H1 (cell line): ENCODE results near the gene PACC1. TPM values are rescaled to one million over a fixed set of nuclear protein-coding genes. Genes with fewer than 3 reads are reported as not detected.

Source experiments
- BACH1 ChIP-seq: IDR thresholded peaks from 2 replicates; pipeline ENCODE4 v1.6.1; 2012; ENCODE audit warnings: low read length, improper control_type of control experiment
- BRCA1 ChIP-seq: IDR thresholded peaks from 2 replicates; pipeline ENCODE4 v1.6.1; 2012; ENCODE audit warnings: low read depth, low read length, improper control_type of control experiment
- CHD2 ChIP-seq: IDR thresholded peaks from 2 replicates; pipeline ENCODE4 v1.6.1; 2012; ENCODE audit warnings: low read length, improper control_type of control experiment
- FOSL1 ChIP-seq: IDR thresholded peaks from 2 replicates; pipeline ENCODE4 v1.6.1; 2011; ENCODE audit warnings: mild to moderate bottlenecking, low read depth, low read length, moderate library complexity; ENCODE audit not compliant: insufficient read depth
- NANOG ChIP-seq: IDR thresholded peaks from 2 replicates; pipeline ENCODE4 v1.6.1; 2011; ENCODE audit warnings: low read length, low read depth, mild to moderate bottlenecking, inconsistent platforms; ENCODE audit not compliant: insufficient read depth, poor library complexity, severe bottlenecking
- RFX5 ChIP-seq: IDR thresholded peaks from 2 replicates; pipeline ENCODE4 v1.6.1; 2011; ENCODE audit warnings: low read depth, low read length, improper control_type of control experiment, borderline replicate concordance
- RNF2 ChIP-seq: fragments of 200-900, 300-1000 bp; sonication (generic); IDR thresholded peaks from 2 replicates; pipeline ENCODE4 v1.7.1; 2016; ENCODE audit warnings: borderline replicate concordance, low read depth, mild to moderate bottlenecking, antibody characterized with exemption, low read length; ENCODE audit not compliant: poor library complexity, severe bottlenecking; ENCODE audit errors: missing control alignments
- TAF7 ChIP-seq: optimal IDR thresholded peaks from 2 replicates; pipeline ENCODE3; 2011; ENCODE audit warnings: low read depth, mild to moderate bottlenecking, inconsistent platforms, low read length, moderate library complexity, borderline replicate concordance
- ZNF274 ChIP-seq: IDR thresholded peaks from 2 replicates; pipeline ENCODE4 v1.7.0; 2012; ENCODE audit warnings: low read length, borderline replicate concordance; ENCODE audit errors: extremely low read depth
- polyA plus RNA-seq, 7 experiments: library from polyadenylated mRNA; depleted of rRNA in 3 of 7; stranded (reverse) in 5 of 7; unstranded in 2 of 7; fragments of >200 nt in 5 of 7; fragments of 200-250 nt in 2 of 7; gene quantifications; 1 replicate in 5 of 7; 2 replicates in 1 of 7; 4 replicates in 1 of 7; pipeline versions ENCODE4 v1.2.1 to v1.2.3, GENCODE V29; 2011 to 2013; ENCODE audit warnings: missing spikeins in 2 of 7, mixed read lengths in 2 of 7
- total RNA-seq: library from RNA; stranded (reverse); fragmentation: NEBNext Ultra II Directional; extraction: Animal tissue kit (Norgen Biotek cat#: 25700); gene quantifications from 2 replicates; pipeline ENCODE4 v1.2.1, GENCODE V29; 2021

PACC1 gene
- total and polyA plus RNA-seq, 2 of the 8 experiments (the other 6 are each of a cell fraction or from before 2014, with no cell fraction given), result 18.8 to 23.5 TPM

DNA sequence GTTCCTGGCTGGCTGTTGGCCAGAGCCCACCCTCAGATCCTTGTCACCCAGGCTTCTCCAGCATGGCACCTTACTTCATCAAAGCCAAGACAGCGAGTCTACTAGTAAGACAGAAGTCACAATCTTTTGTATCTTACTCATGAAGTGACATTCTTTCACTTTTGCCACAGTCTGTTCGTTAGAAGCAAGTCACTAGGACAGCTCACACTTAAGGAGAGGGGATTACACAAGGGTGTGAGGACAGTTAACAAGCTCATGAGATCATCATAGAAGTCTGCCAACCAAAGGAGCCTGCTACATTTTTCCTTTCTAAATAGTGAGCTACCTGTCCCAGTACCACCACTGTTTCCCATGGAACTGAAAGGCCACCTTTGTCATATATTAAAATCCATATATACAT lies 61.5 kb downstream of the PACC1 start (continued):
- TF ChIP-seq RNF2 (no peak), ZNF274 (no peak), TAF7 (no peak), NANOG (no peak), BRCA1 (no peak), FOSL1 (no peak), CHD2 (no peak), RFX5 (no peak), BACH1 (no peak)
- TF ChIP-seq, all 59 proteins: peak for 0
